ENCODE data around the gene CCDC88B.

The CCDC88B gene

DNA sequence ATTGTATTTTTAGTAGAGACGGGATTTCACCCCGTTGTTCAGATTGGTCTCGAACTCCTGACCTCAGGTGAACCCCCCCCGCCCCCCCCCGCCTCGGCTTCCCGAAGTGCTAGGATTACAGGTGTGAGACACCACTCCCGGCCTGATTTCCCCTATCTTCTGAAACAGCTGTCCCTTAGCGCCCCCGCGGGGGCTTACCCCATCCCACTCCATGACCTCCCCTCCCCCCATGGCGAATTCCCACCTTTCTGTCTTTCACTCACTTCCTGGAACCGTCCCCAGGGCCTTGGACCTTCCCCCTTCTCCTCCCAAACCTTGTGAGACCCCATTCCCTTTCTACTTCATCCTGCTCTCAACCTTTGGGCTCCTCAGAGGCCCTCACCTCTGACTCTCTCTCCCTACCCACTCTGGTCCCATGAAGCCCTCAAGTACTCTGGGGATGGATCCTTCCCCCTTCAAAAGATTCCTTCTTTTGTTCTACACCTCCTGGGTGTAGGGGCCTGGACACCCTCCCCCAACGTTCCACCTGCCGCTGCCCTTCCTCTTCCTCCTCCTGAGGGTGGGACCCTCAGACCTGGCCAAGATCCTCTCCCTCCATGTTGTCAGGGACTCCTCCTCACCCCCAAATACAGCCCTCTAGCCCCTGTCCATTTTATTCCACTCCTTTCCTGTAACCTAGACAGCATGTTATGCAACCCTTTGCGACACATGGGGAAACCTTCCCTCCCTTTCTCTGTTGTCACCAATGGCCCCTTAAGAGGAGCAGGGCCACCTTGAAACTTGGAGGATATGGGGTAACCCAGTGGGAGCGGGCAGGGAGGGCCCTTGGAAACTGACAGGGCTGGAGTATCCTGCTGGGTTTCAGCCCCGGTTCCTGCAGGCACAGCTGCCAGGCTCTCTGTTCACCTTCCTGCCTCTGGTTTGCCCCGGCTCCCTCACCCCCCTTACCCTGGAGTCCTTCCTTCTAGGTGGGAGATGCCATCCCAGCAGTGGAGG, 20.9 kb upstream of the CCDC88B start:
- peaks cover 7% of the 10 kb centered on the region; the same call in 1 of the 2 replicates for H3K36me3 ChIP-seq (ENCODE audit: insufficient read depth, low read length)
- H3K27me3 ChIP-seq (ENCODE audit: insufficient read depth, low read length, poor library complexity, severe bottlenecking), result no peaks in the 10 kb centered on the region
- H3K4me1 ChIP-seq (ENCODE audit: insufficient read depth, low read length, poor library complexity, severe bottlenecking), result peaks cover 22% of the 10 kb centered on the region
- no peaks in the 10 kb centered on the region for H3K9me3 ChIP-seq (ENCODE audit: insufficient read depth, low read depth, low read length)
- peak overlapping the region; percentile 77 for H3K9ac ChIP-seq (ENCODE audit: low read depth, low read length, poor library complexity, severe bottlenecking)
- no peak overlapping the region; the same call in 1 of the 2 replicates for H2AFZ ChIP-seq (ENCODE audit: low read length)
- no peaks in the 10 kb centered on the region for H3K9me2 ChIP-seq (replicated peaks; ENCODE audit: low read depth, low read length)
- peak overlapping the region; percentile 57 for H3K4me2 ChIP-seq (ENCODE audit: low read depth, low read length, poor library complexity, severe bottlenecking)
- H4K20me1 ChIP-seq (ENCODE audit: insufficient read depth, low read length, poor library complexity, severe bottlenecking), result peaks cover 10% of the 10 kb centered on the region
- H3F3A ChIP-seq (ENCODE audit: low read depth), result peaks cover 7% of the 10 kb centered on the region; the same call in 1 of the 2 replicates
- peaks cover 46% of the 10 kb centered on the region for H3K79me2 ChIP-seq (ENCODE audit: insufficient read depth, low read length)
- peak overlapping the region; percentile 72 for H3K4me3 ChIP-seq (ENCODE audit: low read length, poor library complexity, severe bottlenecking)
- TF ChIP-seq CTCF (conservative IDR thresholded peaks at IDR 0.05; ENCODE audit: low read length) (no peak), EZH2phosphoT487 (IDR thresholded peaks at IDR 0.05; ENCODE audit: borderline replicate concordance) (no peak)

DNA sequence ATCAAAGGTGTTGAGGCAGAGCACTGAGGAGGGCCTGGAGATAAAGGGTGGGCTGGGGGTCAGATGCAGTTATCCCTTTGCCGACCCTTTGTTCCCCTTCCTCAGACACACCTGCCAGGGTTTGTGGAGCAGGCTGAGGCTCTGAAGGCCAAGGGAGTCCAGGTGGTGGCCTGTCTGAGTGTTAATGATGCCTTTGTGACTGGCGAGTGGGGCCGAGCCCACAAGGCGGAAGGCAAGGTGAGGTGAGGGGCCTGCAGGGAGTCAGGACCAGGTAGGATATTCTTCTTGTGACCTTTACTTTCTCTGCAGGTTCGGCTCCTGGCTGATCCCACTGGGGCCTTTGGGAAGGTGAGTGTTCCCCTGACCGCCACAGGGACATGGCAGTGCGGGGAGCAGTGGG, 19.4 kb upstream of the CCDC88B start:
- no peak overlapping the region for H2AFZ ChIP-seq (ENCODE audit: low read length)
- H4K20me1 ChIP-seq (ENCODE audit: insufficient read depth, low read length, poor library complexity, severe bottlenecking), result peaks cover 10% of the 10 kb centered on the region
- peak overlapping the region; percentile 0 for H3K9ac ChIP-seq (ENCODE audit: low read depth, low read length, poor library complexity, severe bottlenecking)
- no peak overlapping the region for H3K4me3 ChIP-seq (ENCODE audit: low read length, poor library complexity, severe bottlenecking)
- no peaks in the 10 kb centered on the region for H3K9me2 ChIP-seq (replicated peaks; ENCODE audit: low read depth, low read length)
- no peaks in the 10 kb centered on the region for H3K9me3 ChIP-seq (ENCODE audit: insufficient read depth, low read depth, low read length)
- H3K4me1 ChIP-seq (ENCODE audit: insufficient read depth, low read length, poor library complexity, severe bottlenecking), result peaks cover 22% of the 10 kb centered on the region
- peaks cover 41% of the 10 kb centered on the region for H3K79me2 ChIP-seq (ENCODE audit: insufficient read depth, low read length)
- H3K36me3 ChIP-seq (ENCODE audit: insufficient read depth, low read length), result peaks cover under 1% of the 10 kb centered on the region; the same call in 1 of the 2 replicates
- H3K27me3 ChIP-seq (ENCODE audit: insufficient read depth, low read length, poor library complexity, severe bottlenecking), result no peaks in the 10 kb centered on the region
- TF ChIP-seq CTCF (conservative IDR thresholded peaks at IDR 0.05; ENCODE audit: low read length) (no peak), EZH2phosphoT487 (IDR thresholded peaks at IDR 0.05; ENCODE audit: borderline replicate concordance) (no peak)
- peak overlapping the region; percentile 13 for H3K4me2 ChIP-seq (ENCODE audit: low read depth, low read length, poor library complexity, severe bottlenecking)
- H3F3A ChIP-seq (ENCODE audit: low read depth), result peaks cover 7% of the 10 kb centered on the region; the same call in 1 of the 2 replicates

DNA sequence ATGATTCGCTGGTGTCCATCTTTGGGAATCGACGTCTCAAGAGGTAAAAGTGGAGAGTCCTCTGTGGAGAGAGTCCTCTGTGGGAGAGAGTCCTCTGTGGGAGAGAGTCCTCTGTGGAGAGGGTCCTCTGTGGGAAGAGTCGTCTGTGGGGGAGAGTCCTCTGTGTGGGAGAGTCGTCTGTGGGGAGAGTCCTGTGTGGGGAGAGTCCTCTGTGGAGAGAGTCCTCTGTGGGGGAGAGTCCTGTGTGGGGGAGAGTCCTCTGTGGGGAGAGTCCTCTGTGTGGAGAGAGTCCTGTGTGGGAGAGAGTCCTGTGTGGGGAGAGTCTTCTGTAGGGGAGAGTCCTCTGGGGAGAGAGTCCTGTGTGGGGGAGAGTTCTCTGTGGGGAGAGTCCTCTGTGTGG, 19.0 kb upstream of the CCDC88B start:
- Histone ChIP-seq H2AFZ (ENCODE audit: low read length) (no peak overlapping the region), H3K9me2 (replicated peaks; ENCODE audit: low read depth, low read length) (no peaks in the 10 kb centered on the region), H3K4me2 (ENCODE audit: low read depth, low read length, poor library complexity, severe bottlenecking) (no peak overlapping the region), H3K79me2 (ENCODE audit: insufficient read depth, low read length) (peaks cover 37% of the 10 kb centered on the region), H3F3A (ENCODE audit: low read depth) (peaks cover 7% of the 10 kb centered on the region; the same call in 1 of the 2 replicates), H4K20me1 (ENCODE audit: insufficient read depth, low read length, poor library complexity, severe bottlenecking) (peaks cover 9% of the 10 kb centered on the region), H3K36me3 (ENCODE audit: insufficient read depth, low read length) (no peaks in the 10 kb centered on the region), H3K4me1 (ENCODE audit: insufficient read depth, low read length, poor library complexity, severe bottlenecking) (peaks cover 22% of the 10 kb centered on the region), H3K27me3 (ENCODE audit: insufficient read depth, low read length, poor library complexity, severe bottlenecking) (no peaks in the 10 kb centered on the region), H3K9me3 (ENCODE audit: insufficient read depth, low read depth, low read length) (no peaks in the 10 kb centered on the region), H3K9ac (ENCODE audit: low read depth, low read length, poor library complexity, severe bottlenecking) (no peak overlapping the region), H3K4me3 (ENCODE audit: low read length, poor library complexity, severe bottlenecking) (no peak overlapping the region)
- TF ChIP-seq EZH2phosphoT487 (IDR thresholded peaks at IDR 0.05; ENCODE audit: borderline replicate concordance), result no peak
- TF ChIP-seq CTCF (conservative IDR thresholded peaks at IDR 0.05; ENCODE audit: low read length), result no peak
